ENCODE data around the gene NAT16.
"Not testable (repeated sequence)": the region's sequence is repeated elsewhere in the genome, so short reads cannot be mapped to it uniquely, and the experiment has no call there.

Gene NAT16

DNA sequence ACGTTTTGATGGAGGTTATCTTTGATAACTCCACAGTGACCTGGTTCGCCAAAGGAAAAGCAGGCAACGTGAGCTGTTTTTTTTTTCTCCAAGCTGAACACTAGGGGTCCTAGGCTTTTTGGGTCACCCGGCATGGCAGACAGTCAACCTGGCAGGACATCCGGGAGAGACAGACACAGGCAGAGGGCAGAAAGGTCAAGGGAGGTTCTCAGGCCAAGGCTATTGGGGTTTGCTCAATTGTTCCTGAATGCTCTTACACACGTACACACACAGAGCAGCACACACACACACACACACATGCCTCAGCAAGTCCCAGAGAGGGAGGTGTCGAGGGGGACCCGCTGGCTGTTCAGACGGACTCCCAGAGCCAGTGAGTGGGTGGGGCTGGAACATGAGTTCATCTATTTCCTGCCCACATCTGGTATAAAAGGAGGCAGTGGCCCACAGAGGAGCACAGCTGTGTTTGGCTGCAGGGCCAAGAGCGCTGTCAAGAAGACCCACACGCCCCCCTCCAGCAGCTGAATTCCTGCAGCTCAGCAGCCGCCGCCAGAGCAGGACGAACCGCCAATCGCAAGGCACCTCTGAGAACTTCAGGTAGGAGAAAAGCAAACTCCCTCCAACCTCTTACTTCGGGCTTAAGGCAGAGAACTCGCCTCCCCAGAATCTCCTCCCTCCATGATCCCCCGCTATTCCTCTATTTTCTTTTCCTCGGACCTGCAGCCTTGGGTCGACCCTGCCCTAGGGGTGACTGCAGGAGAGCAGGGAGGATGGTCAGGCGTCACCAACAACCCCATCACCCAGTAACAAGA is 53.2 kb downstream of the NAT16 start, which contains the start of gene SERPINE1:
Gene SERPINE1 (plus strand): TSS at position 454 of the 809 bp plus-strand sequence. CDS start 1,290 bp downstream, outside the sequence.
- peak; percentile 86 for DNase-seq (ENCODE audit: low read depth, low spot score)

DNA sequence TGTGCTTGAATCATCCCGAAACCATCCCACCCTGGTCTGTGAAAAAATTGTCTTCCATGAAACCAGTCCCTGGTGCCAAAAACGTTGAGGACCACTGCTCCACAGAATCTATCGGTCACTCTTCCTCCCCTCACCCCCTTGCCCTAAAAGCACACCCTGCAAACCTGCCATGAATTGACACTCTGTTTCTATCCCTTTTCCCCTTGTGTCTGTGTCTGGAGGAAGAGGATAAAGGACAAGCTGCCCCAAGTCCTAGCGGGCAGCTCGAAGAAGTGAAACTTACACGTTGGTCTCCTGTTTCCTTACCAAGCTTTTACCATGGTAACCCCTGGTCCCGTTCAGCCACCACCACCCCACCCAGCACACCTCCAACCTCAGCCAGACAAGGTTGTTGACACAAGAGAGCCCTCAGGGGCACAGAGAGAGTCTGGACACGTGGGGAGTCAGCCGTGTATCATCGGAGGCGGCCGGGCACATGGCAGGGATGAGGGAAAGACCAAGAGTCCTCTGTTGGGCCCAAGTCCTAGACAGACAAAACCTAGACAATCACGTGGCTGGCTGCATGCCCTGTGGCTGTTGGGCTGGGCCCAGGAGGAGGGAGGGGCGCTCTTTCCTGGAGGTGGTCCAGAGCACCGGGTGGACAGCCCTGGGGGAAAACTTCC is 54.0 kb downstream of the NAT16 start:
- no peak for DNase-seq (ENCODE audit: low read depth, low spot score)

DNA sequence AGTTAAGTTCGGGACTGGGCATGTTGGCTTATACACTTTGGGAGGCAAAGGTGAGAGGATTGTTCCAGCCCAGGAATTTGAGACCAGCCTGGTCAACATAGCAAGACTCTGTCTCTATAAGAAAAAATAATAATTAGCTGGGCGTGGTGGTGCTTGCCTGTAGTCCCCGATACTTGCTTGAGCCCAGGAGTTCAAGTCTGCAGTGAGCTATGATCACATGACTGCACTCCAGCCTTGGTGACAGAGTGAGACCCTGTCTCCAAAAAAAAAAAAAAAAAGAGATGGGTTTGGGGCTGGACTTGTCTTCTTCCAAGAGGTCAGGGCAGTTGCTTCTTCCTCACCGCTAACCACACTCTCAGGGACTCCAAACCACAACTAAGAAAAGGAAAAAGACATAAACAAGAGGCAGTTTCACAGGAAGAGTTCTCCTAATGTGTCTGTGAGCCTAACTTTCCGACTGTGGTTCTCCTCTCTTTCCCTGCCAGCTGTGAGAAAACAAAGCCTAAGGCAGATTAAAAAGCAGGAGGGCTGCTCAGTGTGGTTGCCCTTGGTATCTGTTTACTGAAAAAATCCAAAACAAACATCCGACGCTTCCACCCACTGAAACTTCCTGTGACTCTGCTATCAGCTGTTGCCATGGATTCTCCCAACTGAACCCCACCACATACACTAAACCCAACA is 55.6 kb downstream of the NAT16 start:
- DNase-seq (ENCODE audit: low read depth, low spot score) = peak; percentile 75

GRCh38 chr7:101123703-101124068 is 56.4 kb downstream of the NAT16 start:
- DNase-seq (ENCODE audit: low read depth, low spot score) = no peak

DNA sequence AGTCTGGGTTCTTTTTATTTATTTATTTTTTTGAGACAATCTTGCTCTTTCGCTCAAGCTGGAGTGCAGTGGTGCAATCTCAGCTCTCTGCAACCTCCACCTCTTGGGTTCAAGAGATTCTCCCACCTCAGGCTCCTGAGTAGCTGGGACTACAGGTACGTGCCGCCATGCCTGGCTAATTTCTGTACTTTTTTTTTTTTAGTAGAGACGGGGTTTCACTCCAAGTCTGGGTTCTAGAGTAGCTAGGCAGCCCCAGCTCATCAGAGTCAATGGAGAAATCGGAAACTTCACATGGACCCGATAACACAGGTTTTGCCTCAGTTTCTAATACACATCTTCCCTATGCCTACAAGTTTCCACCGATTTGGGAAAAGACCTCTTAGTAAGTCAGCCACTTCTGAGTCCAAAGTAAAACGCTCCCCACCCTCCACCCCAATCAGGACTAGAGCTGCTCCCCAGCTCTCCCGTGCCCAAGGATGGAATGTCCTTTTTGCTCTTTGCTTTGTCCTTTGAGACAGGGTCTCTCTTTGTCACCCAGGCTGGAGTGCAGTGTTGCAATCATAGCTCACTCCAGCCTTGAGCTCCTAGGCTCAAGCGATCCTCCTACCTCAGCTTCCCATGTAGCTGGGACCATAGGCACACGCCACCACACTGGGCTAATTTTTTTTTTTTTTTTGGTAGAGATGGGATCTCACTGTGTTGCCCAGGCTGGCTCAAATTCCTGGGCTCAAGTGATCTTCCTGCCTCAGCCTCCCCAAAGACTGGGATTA is 57.0 kb downstream of the NAT16 start:
- no peak for DNase-seq (ENCODE audit: low read depth, low spot score)

DNA sequence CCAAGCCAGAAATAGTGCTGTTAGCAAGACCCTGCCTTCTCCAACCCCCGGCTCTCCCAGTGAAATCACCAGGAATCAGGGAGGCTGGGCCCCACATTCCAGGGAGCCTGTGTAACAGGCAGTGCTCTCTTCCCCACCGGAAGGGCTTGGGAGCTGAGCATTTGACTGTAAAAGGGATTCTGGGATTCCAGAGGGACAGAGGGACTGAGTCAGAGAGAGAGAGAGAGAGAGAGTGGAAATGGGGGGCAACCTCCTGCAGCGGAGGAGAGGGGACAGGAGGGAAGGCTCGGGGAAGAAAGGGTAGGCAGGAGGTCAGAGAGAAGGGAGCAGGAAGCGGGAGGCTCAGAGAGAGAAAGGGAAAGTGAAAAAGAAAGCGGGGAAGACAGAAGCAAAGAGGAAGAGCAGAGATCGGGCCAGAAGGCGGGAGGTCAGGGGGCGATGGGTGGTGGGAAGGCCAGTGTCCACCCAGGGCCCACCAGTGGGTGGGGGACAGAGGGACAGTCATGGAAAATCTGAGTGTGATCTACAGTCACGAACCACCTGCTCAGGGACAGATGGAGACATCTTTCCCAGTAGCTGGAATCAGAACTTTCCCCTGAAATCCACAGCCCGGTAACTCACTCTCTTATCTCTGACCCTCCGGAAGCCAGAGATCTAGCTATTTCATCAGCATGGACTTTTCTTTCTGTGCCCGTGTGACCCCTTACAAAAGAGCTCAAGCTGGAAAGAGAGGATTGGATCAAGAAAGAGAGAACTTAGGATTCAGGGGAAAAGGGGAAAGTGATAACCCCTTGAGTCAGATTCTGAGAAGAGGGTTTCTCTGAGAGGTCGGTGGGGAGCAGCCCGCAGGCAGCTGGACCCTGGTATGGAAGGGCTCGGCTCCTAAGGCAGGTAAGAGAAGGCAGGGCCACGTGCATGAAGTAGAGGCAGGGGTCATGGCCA is 57.8 kb downstream of the NAT16 start:
- DNase-seq (ENCODE audit: low read depth, low spot score) = peak; percentile 47

- DNase-seq (ENCODE audit: low read depth, low spot score) = not testable (repeated sequence)
Observed at GRCh38 chr7:101121631-101121990, 58.5 kb downstream of the NAT16 start.
